IMR-90 (cell line): ENCODE results near the gene FAM234B. TPM values are rescaled to one million over a fixed set of nuclear protein-coding genes. Genes with fewer than 3 reads are reported as not detected.

ENCODE experiments used
- ATAC-seq: fragments of 200-7000 bp; cut with Tn5 transposase; 2 replicates; pipeline ENCODE4 v1.9.1; 2020; ENCODE audit warnings: low read depth, mild to moderate bottlenecking, moderate library complexity
- BruUV-seq: library from RNA; stranded (reverse); fragments of 400-500 nt; replicated peaks from 2 replicates; lab custom pipeline; 2021; lab: Mats Ljungman, UMichigan
- CTCF ChIA-PET: fragments of 300-600 bp; formaldehyde crosslinking; extraction: SDS; loops from one replicate; lab custom pipeline; 2021; ENCODE audit warnings: antibody characterized with exemption; lab: Yijun Ruan, JAX
- POLR2A ChIA-PET: fragments of 300-600 bp; sonication (Branson Sonifier 250); formaldehyde crosslinking; loops from one replicate; lab custom pipeline; 2022; ENCODE audit warnings: antibody characterized with exemption; ENCODE audit not compliant: unreplicated experiment; lab: Charles Lee
- DNase-seq: peaks from one replicate; pipeline ENCODE4 v3.0.0; 2013
- H2AFZ ChIP-seq: replicated peaks from 2 replicates; pipeline ENCODE3; 2013; ENCODE audit warnings: low read length, mild to moderate bottlenecking; ENCODE audit not compliant: poor library complexity
- H2AK5ac ChIP-seq: 2 replicates; pipeline ENCODE4 v1.6.1; 2013; ENCODE audit warnings: low read depth, low read length, inconsistent platforms
- H2AK9ac ChIP-seq: replicated peaks from 2 replicates; pipeline ENCODE3; 2013; ENCODE audit warnings: mild to moderate bottlenecking, low read depth, low read length, moderate library complexity; ENCODE audit not compliant: poor library complexity
- H2BK120ac ChIP-seq: 2 replicates; pipeline ENCODE4 v1.6.1; 2013; ENCODE audit warnings: low read depth, low read length, inconsistent platforms
- H2BK15ac ChIP-seq: 3 replicates; pipeline ENCODE4 v1.6.1; 2013; ENCODE audit warnings: low read depth, low read length, inconsistent platforms
- H2BK20ac ChIP-seq: 2 replicates; pipeline ENCODE4 v1.6.1; 2013; ENCODE audit warnings: low read depth, mild to moderate bottlenecking, inconsistent platforms, low read length, moderate library complexity
- H2BK5ac ChIP-seq: 2 replicates; pipeline ENCODE4 v1.6.1; 2013; ENCODE audit warnings: mild to moderate bottlenecking, low read depth, low read length, inconsistent platforms; ENCODE audit not compliant: poor library complexity, severe bottlenecking
- H3K14ac ChIP-seq: replicated peaks from 2 replicates; pipeline ENCODE4 v1.6.1; 2013; ENCODE audit warnings: low read depth, low read length, inconsistent platforms
- H3K18ac ChIP-seq: 2 replicates; pipeline ENCODE4 v1.6.1; 2013; ENCODE audit warnings: low read depth, low read length, control low read depth
- H3K23ac ChIP-seq: 2 replicates; pipeline ENCODE4 v1.6.1; 2013; ENCODE audit warnings: low read depth, low read length, inconsistent platforms
- H3K27ac ChIP-seq: 2 replicates; pipeline ENCODE4 v1.5.1; 2013; ENCODE audit warnings: mild to moderate bottlenecking, control low read depth, low read length; ENCODE audit not compliant: insufficient read depth
- H3K27me3 ChIP-seq: 2 replicates; pipeline ENCODE4 v1.6.1; 2013; ENCODE audit warnings: low read length; ENCODE audit not compliant: control insufficient read depth, insufficient read depth
- H3K36me3 ChIP-seq: 2 replicates; pipeline ENCODE4 v1.6.1; 2013; ENCODE audit warnings: low read length, mixed read lengths; ENCODE audit not compliant: control insufficient read depth, insufficient read depth
- H3K4ac ChIP-seq: 2 replicates; pipeline ENCODE4 v1.6.1; 2013; ENCODE audit warnings: low read depth, low read length, inconsistent platforms
- H3K4me1 ChIP-seq: 2 replicates; pipeline ENCODE4 v1.6.1; 2013; ENCODE audit warnings: low read length, mixed read lengths; ENCODE audit not compliant: control insufficient read depth, insufficient read depth
- H3K4me2 ChIP-seq: 2 replicates; pipeline ENCODE4 v1.6.1; 2013; ENCODE audit warnings: low read depth, mild to moderate bottlenecking, control low read depth, low read length, moderate library complexity
- H3K4me3 ChIP-seq: 2 replicates; pipeline ENCODE4 v1.5.1; 2013; ENCODE audit warnings: low read depth, mild to moderate bottlenecking, control low read depth, low read length, moderate library complexity; ENCODE audit not compliant: insufficient read depth
- H3K56ac ChIP-seq: 2 replicates; pipeline ENCODE4 v1.6.1; 2013; ENCODE audit warnings: low read length, inconsistent platforms; ENCODE audit not compliant: insufficient read depth; ENCODE audit errors: extremely low read depth
- H3K79me1 ChIP-seq, 2 experiments: 2 replicates each; pipeline ENCODE4 v1.6.1; 2013; ENCODE audit warnings: low read length in 2 of 2, inconsistent platforms in 1 of 2, low read depth in 1 of 2
- H3K9ac ChIP-seq: 2 replicates; pipeline ENCODE4 v1.6.1; 2013; ENCODE audit warnings: low read depth, low read length, control low read depth
- H3K9me1 ChIP-seq: 2 replicates; pipeline ENCODE4 v1.6.1; 2013; ENCODE audit warnings: low read length, inconsistent platforms; ENCODE audit not compliant: insufficient read depth
- H3K9me3 ChIP-seq: 2 replicates; pipeline ENCODE4 v1.6.1; 2013; ENCODE audit warnings: low read length; ENCODE audit not compliant: control insufficient read depth, insufficient read depth
- H4K20me1 ChIP-seq: 2 replicates; pipeline ENCODE4 v1.6.1; 2013; ENCODE audit warnings: low read length, inconsistent platforms; ENCODE audit not compliant: insufficient read depth
- H4K5ac ChIP-seq: 2 replicates; pipeline ENCODE4 v1.6.1; 2013; ENCODE audit warnings: mild to moderate bottlenecking, low read depth, low read length, control low read depth
- H4K8ac ChIP-seq, 2 experiments: 2 replicates each; pipeline ENCODE4 v1.6.1; 2013; ENCODE audit warnings: low read depth in 2 of 2, low read length in 2 of 2, control low read depth in 1 of 2, inconsistent platforms in 1 of 2
- H4K91ac ChIP-seq: 2 replicates; pipeline ENCODE4 v1.6.1; 2013; ENCODE audit warnings: low read depth, low read length, inconsistent platforms; ENCODE audit not compliant: insufficient read depth
- BHLHE40 ChIP-seq: fragments of 150-350 bp; IDR thresholded peaks from 2 replicates; pipeline ENCODE4 v1.6.1; 2016; ENCODE audit warnings: mild to moderate bottlenecking, low read depth, low read length
- CEBPB ChIP-seq: IDR thresholded peaks from 2 replicates; pipeline ENCODE4 v1.6.1; 2012; ENCODE audit warnings: low read depth, low read length, improper control_type of control experiment
- CHD1 ChIP-seq: IDR thresholded peaks from 2 replicates; pipeline ENCODE4 v1.6.1; 2012; ENCODE audit warnings: low read depth, low read length, improper control_type of control experiment
- CTCF ChIP-seq: conservative IDR thresholded peaks from 2 replicates; pipeline ENCODE4 v1.5.1; 2012; ENCODE audit warnings: mild to moderate bottlenecking, low read depth, low read length, improper control_type of control experiment
- ELK1 ChIP-seq: fragments of 150-350 bp; IDR thresholded peaks from 2 replicates; pipeline ENCODE4 v1.6.1; 2016; ENCODE audit warnings: low read depth, mild to moderate bottlenecking, low read length, moderate library complexity, borderline replicate concordance
- FOS ChIP-seq: fragments of 150-350 bp; IDR thresholded peaks from 2 replicates; pipeline ENCODE4 v1.6.1; 2016; ENCODE audit warnings: low read depth, low read length
- MAFK ChIP-seq: IDR thresholded peaks from 2 replicates; pipeline ENCODE4 v1.6.1; 2012; ENCODE audit warnings: low read depth, low read length, improper control_type of control experiment
- MAZ ChIP-seq: IDR thresholded peaks from 2 replicates; pipeline ENCODE4 v1.6.1; 2012; ENCODE audit warnings: low read depth, mild to moderate bottlenecking, low read length, improper control_type of control experiment, moderate library complexity, borderline replicate concordance
- MXI1 ChIP-seq: IDR thresholded peaks from 2 replicates; pipeline ENCODE4 v1.6.1; 2012; ENCODE audit warnings: low read depth, mild to moderate bottlenecking, low read length, moderate library complexity, borderline replicate concordance
- NFE2L2 ChIP-seq: fragments of 150-350 bp; IDR thresholded peaks from 2 replicates; pipeline ENCODE4 v1.6.1; 2016; ENCODE audit warnings: low read depth, mild to moderate bottlenecking, low read length
- POLR2A ChIP-seq: IDR thresholded peaks from 2 replicates; pipeline ENCODE4 v1.6.1; 2012; ENCODE audit warnings: mild to moderate bottlenecking, low read depth, low read length
- RAD21 ChIP-seq: IDR thresholded peaks from 2 replicates; pipeline ENCODE4 v1.6.1; 2012; ENCODE audit warnings: low read length, improper control_type of control experiment
- RCOR1 ChIP-seq: IDR thresholded peaks from 2 replicates; pipeline ENCODE4 v1.6.1; 2012; ENCODE audit warnings: mild to moderate bottlenecking, low read length, improper control_type of control experiment; ENCODE audit not compliant: insufficient replicate concordance
- RFX5 ChIP-seq: IDR thresholded peaks from 2 replicates; pipeline ENCODE4 v1.8.0; 2012; ENCODE audit warnings: low read depth, mild to moderate bottlenecking, low read length, moderate library complexity
- SMC3 ChIP-seq: fragments of 150-350 bp; IDR thresholded peaks from 2 replicates; pipeline ENCODE4 v1.6.1; 2016; ENCODE audit warnings: low read depth, mild to moderate bottlenecking, antibody characterized with exemption, low read length, moderate library complexity
- USF2 ChIP-seq: fragments of 150-350 bp; IDR thresholded peaks from 2 replicates; pipeline ENCODE4 v1.6.1; 2017; ENCODE audit warnings: mild to moderate bottlenecking, antibody characterized with exemption, low read length, low read depth
- WGBS, 2 experiments: methylation state at CpG; one replicate each; pipeline versions ENCODE4 v1.1.5 to v1.1.7; 2013; ENCODE audit warnings: missing lambda C conversion rate in 2 of 2; ENCODE audit not compliant: insufficient read length in 1 of 2; ENCODE audit errors: extremely low coverage in 2 of 2; 5-methylcytosine and 5-hydroxymethylcytosine counted together
- dilution Hi-C: fragments of 300-500 bp; cut with HindIII; formaldehyde crosslinking; loops from one replicate; pipeline ENCODE4 v1.14.3; 2018; ENCODE audit warnings: low sequenced_read_pairs; ENCODE audit not compliant: unreplicated experiment
- in situ Hi-C: fragments of 300-500 bp; cut with MboI; formaldehyde crosslinking; loops from 3 replicates; pipeline ENCODE4 v1.14.3; 2019; ENCODE audit warnings: low sequenced_read_pairs, inconsistent platforms, mixed read lengths
- intact Hi-C: fragments of 100-400 bp; cut with micrococcal nuclease; formaldehyde crosslinking; loops from 2 replicates; pipeline ENCODE4 v1.10.0; 2022
- polyA plus RNA-seq, 3 experiments: library from polyadenylated mRNA; depleted of rRNA; stranded (reverse); fragments of >200 nt; gene quantifications; 2 replicates each; pipeline ENCODE4 v1.2.3, GENCODE V29; 2012; ENCODE audit warnings: low replicate concordance in 1 of 3
- total RNA-seq: library from RNA; depleted of rRNA; stranded (reverse); fragments of >200 nt; gene quantifications from 2 replicates; pipeline ENCODE4 v1.2.3, GENCODE V29; 2012

The FAM234B gene
- total and polyA plus RNA-seq, 2 of the 4 experiments (the other 2 are of a cell fraction): 3.6 to 8.6 TPM

- Histone ChIP-seq H4K20me1 (no peaks in the 10 kb centered on the region), H4K5ac (no peak overlapping the region), H3K56ac (no peak overlapping the region), H2AK5ac (no peak overlapping the region), H2BK15ac (no peak overlapping the region), H3K14ac (no peak overlapping the region), H3K18ac (no peak overlapping the region), H3K4ac (no peak overlapping the region), H3K9ac (no peak overlapping the region), H3K9me3 (no peaks in the 10 kb centered on the region), H3K36me3 (no peaks in the 10 kb centered on the region), H2AFZ (no peak overlapping the region), H3K27me3 (peaks cover 2% of the 10 kb centered on the region), H3K4me3 (no peak overlapping the region), H3K23ac (no peak overlapping the region), H2AK9ac (no peak overlapping the region), H3K79me1 (no peaks in the 10 kb centered on the region), H4K8ac (no peak overlapping the region), H3K4me1 (peaks cover 7% of the 10 kb centered on the region), H2BK5ac (no peak overlapping the region), H2BK120ac (no peak overlapping the region), H2BK20ac (no peak overlapping the region), H3K27ac (no peak overlapping the region), H4K91ac (no peak overlapping the region; the same call in 1 of the 2 replicates), H3K9me1 (no peaks in the 10 kb centered on the region), H3K4me2 (no peak overlapping the region; the same call in 1 of the 2 replicates)
- CTCF ChIA-PET: no interaction called here
- peak; percentile 50 for ATAC-seq
- POLR2A ChIA-PET: no interaction called here
- dilution Hi-C loops (no loop called here), in situ Hi-C loops (loop anchor here (25.0 kb wide), 1 partner anchor 505 kb away; no protein-coding TSS in a partner anchor), intact Hi-C loops (no loop called here)
- no TSS peak for BruUV-seq
- peak; percentile 23 for DNase-seq
- WGBS, 2 experiments: 85% methylated on average over 2 of the region's 2 CpGs; no CpG with 5 or more reads in 1 of the 2 experiments
- TF ChIP-seq USF2 (no peak), RFX5 (no peak), BHLHE40 (no peak), POLR2A (no peak), FOS (no peak), CTCF (no peak), MAZ (no peak), SMC3 (no peak), CHD1 (no peak), NFE2L2 (no peak), RCOR1 (no peak), RAD21 (no peak), MXI1 (no peak), CEBPB (no peak), MAFK (no peak), ELK1 (no peak)
Observed at GRCh38 chr12:13032164-13032563, 12.0 kb upstream of the FAM234B start.
